ELR (cell line): ENCODE results near the gene TBX1.

ENCODE experiments used
- DNase-seq: peaks from one replicate; pipeline ENCODE4 v3.0.0-alpha.2; 2015; ENCODE audit warnings: low read depth

TBX1 gene

GRCh38 chr22:19738664-19739447, 21.7 kb upstream of the TBX1 start:
- DNase-seq, result no peak

- DNase-seq, result no peak
Measured at GRCh38 chr22:19739448-19739895, 21.1 kb upstream of the TBX1 start.

- no peak for DNase-seq
Measured at GRCh38 chr22:19739911-19740449, 20.6 kb upstream of the TBX1 start.

GRCh38 chr22:19740586-19740985, 20.0 kb upstream of the TBX1 start:
- DNase-seq, result no peak

GRCh38 chr22:19741053-19741452, 19.5 kb upstream of the TBX1 start:
- DNase-seq, result no peak

DNA sequence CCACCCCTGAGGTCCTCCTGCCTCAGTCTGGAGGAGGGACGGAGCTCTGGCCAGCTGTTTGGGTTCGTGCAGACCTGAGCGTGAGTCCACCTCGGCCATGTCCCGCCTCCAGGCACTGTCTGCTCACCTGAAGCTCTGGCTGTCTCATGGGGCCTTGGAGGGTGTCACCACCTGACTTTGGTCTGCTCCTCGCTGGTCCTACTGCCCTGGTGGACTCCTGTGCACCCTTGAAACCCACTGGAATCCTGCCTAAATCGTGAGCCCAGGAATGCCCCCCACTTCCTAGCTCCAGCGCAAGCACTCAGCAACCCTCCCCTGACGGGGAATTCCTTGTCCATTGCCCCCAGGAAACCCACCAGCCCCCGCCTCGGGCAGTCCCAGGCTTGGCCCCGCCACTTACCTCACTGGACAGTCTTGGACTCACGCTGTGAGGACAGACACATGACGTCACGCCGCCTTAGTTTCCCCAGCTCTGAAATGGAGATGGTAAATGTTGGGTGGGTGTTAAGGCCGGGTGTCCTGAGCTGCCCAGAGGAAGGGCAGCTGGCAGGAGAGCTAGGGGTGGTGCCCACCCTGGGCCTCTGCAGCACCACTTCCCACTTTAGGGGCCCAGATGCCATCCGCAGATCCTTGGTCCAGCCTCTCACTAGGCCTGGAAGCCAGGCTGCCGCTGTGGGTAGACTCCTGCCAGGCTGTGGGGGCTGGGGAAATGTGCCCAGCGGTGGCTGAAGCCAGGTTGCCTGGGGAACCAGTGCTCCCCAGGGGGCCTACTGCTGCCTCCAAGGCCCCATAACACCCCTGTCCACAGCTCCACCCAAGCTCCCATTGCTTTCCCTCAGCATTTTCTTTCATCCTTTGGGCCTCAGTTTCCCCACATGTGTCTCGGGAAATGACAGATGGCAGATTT, 18.2 kb upstream of the TBX1 start:
- no peak for DNase-seq

GRCh38 chr22:19743081-19743480, 17.5 kb upstream of the TBX1 start:
- no peak for DNase-seq

DNA sequence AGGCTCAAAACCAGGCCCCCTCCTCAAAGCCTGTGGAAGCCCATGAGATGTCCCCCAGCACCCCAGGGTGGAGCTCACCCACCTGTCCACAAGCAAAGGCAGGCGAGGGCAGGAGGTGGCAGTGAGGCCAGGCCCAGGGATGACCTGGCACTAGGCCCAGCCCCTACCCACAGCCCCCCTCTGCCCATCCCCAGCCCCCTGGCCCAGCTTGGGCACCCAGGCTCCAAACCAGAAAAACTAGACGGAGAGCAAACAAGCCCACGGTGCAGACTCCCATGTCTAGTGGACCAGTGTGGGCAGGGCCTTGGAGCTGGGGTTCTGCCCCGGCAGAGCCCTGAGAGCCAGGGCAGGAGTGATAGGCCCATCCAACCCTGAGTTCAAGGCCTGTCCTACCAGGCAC, 16.9 kb upstream of the TBX1 start:
- DNase-seq, result no peak

DNA sequence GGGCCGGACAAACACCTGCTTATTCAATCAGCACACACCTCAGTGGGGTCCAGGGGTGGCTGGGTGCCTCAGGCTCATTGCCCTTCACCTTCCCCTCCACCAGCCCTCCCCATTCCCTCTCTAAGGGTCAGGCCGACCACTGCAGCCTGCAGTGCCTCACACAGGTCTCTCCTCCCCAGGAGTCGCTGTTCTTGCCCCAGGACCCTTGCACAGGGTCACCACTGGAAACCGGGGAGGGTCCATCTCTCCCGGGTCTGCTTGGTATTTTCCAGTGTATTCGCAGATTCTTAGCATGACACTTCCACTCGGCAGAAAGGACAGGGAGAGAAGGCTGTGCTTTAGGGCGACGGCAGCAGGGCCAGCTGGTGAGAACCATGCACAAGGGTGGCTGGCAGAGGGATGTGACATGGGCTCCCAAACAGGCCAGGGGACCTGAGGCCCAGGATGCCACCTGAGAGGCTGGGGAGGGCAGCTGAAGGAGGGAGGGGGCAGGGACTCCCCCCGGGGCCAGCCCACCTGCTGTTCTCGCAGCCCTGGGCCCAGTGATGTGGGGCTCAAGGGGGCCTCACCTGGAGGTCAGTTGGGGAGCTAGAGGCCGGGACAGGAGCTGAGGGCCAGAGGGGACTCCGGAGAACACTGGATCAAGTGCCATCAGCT, 16.1 kb upstream of the TBX1 start:
- DNase-seq, result no peak

GRCh38 chr22:19745155-19746101, 15.2 kb upstream of the TBX1 start:
- DNase-seq, result no peak

DNA sequence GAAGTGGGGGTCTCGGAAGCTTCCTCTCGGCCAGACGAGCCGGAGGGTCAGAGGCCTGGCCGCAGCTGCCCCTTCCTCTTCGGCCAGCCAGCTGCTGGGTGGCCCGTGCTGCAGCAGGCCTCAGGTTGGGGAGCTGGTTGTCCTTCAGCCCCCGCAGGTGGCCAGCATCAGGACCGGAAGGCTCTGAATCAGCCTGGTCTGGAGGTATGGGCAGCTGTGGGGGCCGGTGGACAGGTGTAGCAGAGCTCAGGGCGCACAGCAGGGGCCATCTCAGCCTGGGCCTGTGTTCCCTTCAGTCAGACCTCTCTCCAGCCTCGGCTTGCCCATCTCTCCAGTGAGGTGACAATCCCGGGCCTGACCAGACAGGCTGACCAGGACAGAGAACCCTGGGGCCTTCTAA, 13.9 kb upstream of the TBX1 start:
- DNase-seq, result no peak

- DNase-seq, result no peak
Measured at GRCh38 chr22:19747551-19747950, 13.0 kb upstream of the TBX1 start.

DNA sequence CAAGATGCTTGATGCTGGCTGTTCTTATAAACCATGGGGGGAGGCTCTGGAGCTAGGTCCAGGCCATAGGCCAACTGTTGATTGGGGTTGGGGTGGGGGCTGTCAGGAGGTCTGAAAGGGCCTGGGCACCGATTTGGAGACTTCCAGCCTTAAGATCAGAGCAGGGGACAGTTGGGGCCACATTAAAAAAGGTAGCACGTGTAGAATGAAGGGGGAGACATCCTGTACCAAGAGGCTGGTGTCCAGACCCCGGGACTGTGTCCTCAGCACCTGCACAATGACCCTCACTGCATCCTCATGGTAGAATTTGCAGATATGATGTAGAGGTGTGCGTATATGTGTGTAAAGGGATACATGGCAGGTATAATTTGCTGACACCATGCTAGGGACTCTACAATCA, 12.4 kb upstream of the TBX1 start:
- no peak for DNase-seq

DNA sequence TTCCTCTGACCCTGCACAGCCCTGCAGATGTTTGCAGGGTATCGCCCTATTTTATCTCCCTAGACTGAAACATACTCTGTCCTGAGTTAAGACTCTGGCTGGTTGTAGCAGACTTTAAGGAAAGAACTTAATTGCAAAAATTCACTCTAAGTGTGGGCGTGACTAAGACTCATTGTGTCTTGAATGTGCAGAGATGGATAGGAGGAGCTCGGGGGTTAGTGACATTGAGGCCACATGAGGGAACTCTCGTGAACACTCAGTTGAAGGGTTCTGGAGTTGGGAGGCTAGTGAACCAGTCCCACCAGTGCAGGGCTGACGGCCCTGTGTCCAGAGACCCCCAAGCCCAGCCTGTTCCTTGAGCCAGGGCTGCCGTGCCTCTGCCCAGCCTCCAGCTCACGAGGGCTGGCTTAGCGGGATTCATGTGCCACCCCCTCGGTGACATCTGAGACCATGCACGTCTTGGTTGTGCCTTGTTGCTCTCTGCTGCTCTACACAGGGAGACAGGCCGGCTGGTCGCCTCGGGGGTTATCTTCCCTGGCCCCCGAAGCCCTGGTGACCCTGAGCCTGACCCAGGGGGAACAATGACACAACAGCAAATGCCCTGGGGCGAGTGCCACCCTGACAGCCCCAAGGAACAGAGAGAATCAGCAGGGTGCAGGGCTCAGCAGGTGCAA, 11.4 kb upstream of the TBX1 start:
- DNase-seq, result no peak

GRCh38 chr22:19749876-19750275, 10.7 kb upstream of the TBX1 start:
- no peak for DNase-seq

- DNase-seq, result peak; percentile 70
Measured at GRCh38 chr22:19750507-19751490, 9.8 kb upstream of the TBX1 start.

GRCh38 chr22:19751497-19752245, 8.9 kb upstream of the TBX1 start:
- no peak for DNase-seq

- no peak for DNase-seq
Measured at GRCh38 chr22:19753090-19753842, 7.3 kb upstream of the TBX1 start.
